GM12878 (cell line): Measurements from ENCODE around the gene AXL. TPM values are rescaled to one million over a fixed set of nuclear protein-coding genes. Genes with fewer than 3 reads are reported as not detected.

Source experiments
- ATAC-seq: fragments of 200-7000 bp; cut with Tn5 transposase; 3 replicates; pipeline ENCODE4 v1.9.1; 2020; ENCODE audit warnings: mild to moderate bottlenecking, moderate library complexity
- BruUV-seq: library from RNA; stranded (reverse); fragments of 400-500 nt; replicated peaks from 2 replicates; lab custom pipeline; 2021; lab: Mats Ljungman, UMichigan
- CTCF ChIA-PET: fragments of 300-600 bp; sonication (Branson Sonifier 250); formaldehyde crosslinking; extraction: SDS; loops from one replicate; lab custom pipeline; 2021; ENCODE audit warnings: inconsistent platforms; lab: Yijun Ruan, JAX
- POLR2A ChIA-PET: fragments of 350-600 bp; formaldehyde crosslinking; extraction: SDS; loops from one replicate; lab custom pipeline; 2021; ENCODE audit warnings: inconsistent platforms; lab: Charles Lee
- RAD21 ChIA-PET: fragments of 300-600 bp; sonication (Branson Sonifier 250); formaldehyde crosslinking; loops from one replicate; lab custom pipeline; 2023; ENCODE audit warnings: antibody characterized with exemption; ENCODE audit not compliant: unreplicated experiment; lab: Charles Lee
- SMC1A ChIA-PET: fragments of 300-600 bp; sonication (Branson Sonifier 250); formaldehyde crosslinking; loops from one replicate; lab custom pipeline; 2023; ENCODE audit not compliant: unreplicated experiment, uncharacterized antibody; lab: Charles Lee
- DNase-seq: peaks from one replicate; pipeline ENCODE4 v3.0.0-alpha.2; 2011; ENCODE audit warnings: low read depth, low spot score
- FAIRE-seq: peaks from 3 replicates; lab custom pipeline; 2011; peaks lifted over from hg19 to GRCh38; lab: Jason Lieb, UNC
- H2AFZ ChIP-seq: 2 replicates; pipeline ENCODE4 v1.6.0; 2011; ENCODE audit warnings: low read depth, low read length, control low read depth; ENCODE audit not compliant: control insufficient read depth
- H3K27ac ChIP-seq: 2 replicates; pipeline ENCODE4 v1.5.1; 2011; ENCODE audit warnings: control low read depth; ENCODE audit not compliant: control insufficient read depth, insufficient read depth
- H3K27me3 ChIP-seq, 2 experiments: replicated peaks in 1 of 2; 2 replicates each; pipeline versions ENCODE4 v1.6.0 to v1.6.1; 2011; ENCODE audit warnings: low read length in 1 of 2; ENCODE audit not compliant: control insufficient read depth in 2 of 2, insufficient read depth in 2 of 2
- H3K36me3 ChIP-seq, 2 experiments: 2 replicates each; pipeline ENCODE4 v1.5.1; 2011; ENCODE audit warnings: low read length in 1 of 2; ENCODE audit not compliant: control insufficient read depth in 2 of 2, insufficient read depth in 2 of 2
- H3K4me1 ChIP-seq: 2 replicates; pipeline ENCODE4 v1.6.1; 2011; ENCODE audit warnings: mild to moderate bottlenecking, low read length, moderate library complexity, mixed read lengths; ENCODE audit not compliant: control insufficient read depth, insufficient read depth
- H3K4me2 ChIP-seq: 2 replicates; pipeline ENCODE4 v1.6.0; 2011; ENCODE audit warnings: control low read depth; ENCODE audit not compliant: control insufficient read depth, insufficient read depth
- H3K4me3 ChIP-seq: fragments of 200-600 bp; sonication (generic); 2 replicates; pipeline ENCODE4 v1.5.1; 2016
- H3K79me2 ChIP-seq: 2 replicates; pipeline ENCODE4 v1.6.0; 2011; ENCODE audit warnings: low read length; ENCODE audit not compliant: control insufficient read depth, insufficient read depth
- H3K9ac ChIP-seq: 2 replicates; pipeline ENCODE4 v1.8.0; 2011; ENCODE audit warnings: low read length, control low read depth, mixed read lengths; ENCODE audit not compliant: control insufficient read depth, insufficient read depth
- H3K9me3 ChIP-seq: replicated peaks from 3 replicates; pipeline ENCODE4 v1.5.1; 2011; ENCODE audit warnings: mild to moderate bottlenecking, low read length; ENCODE audit not compliant: control insufficient read depth, insufficient read depth
- H4K20me1 ChIP-seq: 2 replicates; pipeline ENCODE4 v1.6.0; 2011; ENCODE audit not compliant: control insufficient read depth, insufficient read depth
- CHD4 ChIP-seq: fragments of 200-600 bp; sonication (generic); IDR thresholded peaks from 2 replicates; pipeline ENCODE4 v1.6.1; 2016; ENCODE audit warnings: mild to moderate bottlenecking
- CREB1 ChIP-seq: IDR thresholded peaks from 2 replicates; pipeline ENCODE4 v1.6.1; 2012; ENCODE audit warnings: low read depth, mild to moderate bottlenecking, inconsistent platforms
- EP300 ChIP-seq, 2 experiments: fragments of 150-350 bp in 1 of 2; IDR thresholded peaks; 2 replicates each; pipeline ENCODE4 v1.6.1; 2011 to 2012; ENCODE audit warnings: low read depth in 2 of 2, low read length in 2 of 2, borderline replicate concordance in 1 of 2, improper control_type of control experiment in 1 of 2, inconsistent platforms in 1 of 2; ENCODE audit not compliant: control insufficient read depth in 1 of 2
- JUNB ChIP-seq: IDR thresholded peaks from 2 replicates; pipeline ENCODE4 v1.6.1; 2016; ENCODE audit warnings: antibody characterized with exemption, mild to moderate bottlenecking
- JUND ChIP-seq: IDR thresholded peaks from 2 replicates; pipeline ENCODE4 v1.6.1; 2012; ENCODE audit warnings: low read depth, mild to moderate bottlenecking, low read length, improper control_type of control experiment, moderate library complexity
- KAT2A ChIP-seq: conservative IDR thresholded peaks from 2 replicates; pipeline ENCODE4 v1.6.1; 2011; ENCODE audit warnings: low read depth, low read length; ENCODE audit not compliant: control insufficient read depth
- MXI1 ChIP-seq: fragments of 150-350 bp; IDR thresholded peaks from 2 replicates; pipeline ENCODE4 v1.6.1; 2011; ENCODE audit warnings: low read depth, mild to moderate bottlenecking, inconsistent platforms, low read length, improper control_type of control experiment
- PAX5 ChIP-seq: IDR thresholded peaks from 2 replicates; pipeline ENCODE4 v1.6.1; 2011; ENCODE audit warnings: low read depth, low read length, borderline replicate concordance
- ZBED1 ChIP-seq: IDR thresholded peaks from 2 replicates; pipeline ENCODE4 v1.6.1; 2016; ENCODE audit warnings: borderline replicate concordance
- WGBS: methylation state at CpG from one replicate; pipeline ENCODE4 v1.1.6; 2016; ENCODE audit warnings: low lambda C conversion rate; ENCODE audit not compliant: insufficient replicate concordance, insufficient coverage; ENCODE audit errors: missing lambda C conversion rate; 5-methylcytosine and 5-hydroxymethylcytosine counted together
- in situ Hi-C: fragments of 300-500 bp; cut with MboI; formaldehyde crosslinking; loops from 9 replicates; pipeline ENCODE4 v1.14.3; 2018; ENCODE audit warnings: mixed read lengths
- intact Hi-C: fragments of 100-400 bp; cut with micrococcal nuclease; formaldehyde crosslinking; loops from one replicate; pipeline ENCODE4 v1.14.2; 2022; ENCODE audit not compliant: unreplicated experiment
- polyA plus RNA-seq, 11 experiments: library from polyadenylated mRNA; depleted of rRNA in 4 of 11; unstranded in 6 of 11; stranded (reverse) in 5 of 11; fragments of >200 nt; fragmentation: Nextera tagmentation in 4 of 11; fragmentation: Illumina TruSeq in 1 of 11; extraction: Ambion mirVana in 4 of 11; extraction: Trizol in 1 of 11; gene quantifications; 1 replicate in 1 of 11; 2 replicates in 10 of 11; pipeline versions ENCODE4 v1.2.1 to v1.2.3, GENCODE V29; 2011 to 2016; ENCODE audit warnings: inconsistent platforms in 2 of 11, missing spikeins in 2 of 11, low read depth in 1 of 11
- total RNA-seq, 4 experiments: library from RNA; depleted of rRNA in 3 of 4; stranded (reverse); fragments of >200 nt in 3 of 4; fragmentation: Illumina TruSeq in 1 of 4; extraction: Trizol in 1 of 4; gene quantifications; 2 replicates each; pipeline versions ENCODE4 v1.2.1 to v1.2.3, GENCODE V29; 2013 to 2021
- TF ChIP-seq, protein P1 (sequence below): IDR thresholded peaks from 2 replicates; pipeline ENCODE4 v1.6.1; 2011; ENCODE audit warnings: low read depth, mild to moderate bottlenecking, low read length, moderate library complexity, borderline replicate concordance; ENCODE audit errors: extremely low read depth
- TF ChIP-seq, protein P2 (sequence below): IDR thresholded peaks from 2 replicates; pipeline ENCODE4 v1.6.1; 2012; ENCODE audit warnings: low read depth, low read length, improper control_type of control experiment
- TF ChIP-seq, protein P3 (sequence below): fragments of 450-650 bp; IDR thresholded peaks from 2 replicates; pipeline ENCODE4 v1.6.1; 2017; ENCODE audit warnings: mild to moderate bottlenecking, low read depth, inconsistent platforms; ENCODE audit not compliant: poor library complexity, severe bottlenecking

AXL gene
- total and polyA plus RNA-seq, 10 of the 15 experiments (the other 5 are each of a cell fraction or from before 2014, with no cell fraction given): under 0.01 to 0.33 (median 0.07) TPM; not detected in 4

- Histone ChIP-seq H4K20me1 (no peaks in the 10 kb centered on the region), H3K9me3 (no peaks in the 10 kb centered on the region), H3K4me1 (no peaks in the 10 kb centered on the region), H3K36me3 (no peaks in the 10 kb centered on the region), H3K9ac (no peak overlapping the region), H3K4me2 (no peak overlapping the region), H3K79me2 (no peaks in the 10 kb centered on the region), H3K4me3 (no peak overlapping the region), H3K27ac (no peak overlapping the region)
- ChIA-PET RAD21 (no interaction called here), SMC1A (no interaction called here), POLR2A (no interaction called here), CTCF (no interaction called here)
- DNase-seq (no peak), ATAC-seq (no peak), FAIRE-seq (no peak)
- BruUV-seq: no TSS peak
- in situ Hi-C loops: no loop called here
- intact Hi-C loops: no loop called here
- TF ChIP-seq JUND (no peak), EP300 (IDR thresholded peaks at IDR 0.05; ENCODE audit: borderline replicate concordance in 1 of 2, control insufficient read depth in 1 of 2, low read depth in 2 of 2, low read length in 2 of 2) (no peak)
- TF ChIP-seq, all 136 proteins: peak for 0
- peaks cover 0 to 2% of the 10 kb centered on the region in 2 experiments; a peak in 2 of 4 replicates for H3K27me3 ChIP-seq
- no peak overlapping the region for H2AFZ ChIP-seq
These were observed 36.1 kb downstream of the AXL start for GRCh38 chr19:41255171-41255570.

GRCh38 chr19:41261474-41262190, 42.6 kb downstream of the AXL start:
- Histone ChIP-seq H3K36me3 (no peaks in the 10 kb centered on the region), H3K4me2 (peak overlapping the region; percentile 80), H3K79me2 (peaks cover 27% of the 10 kb centered on the region), H3K27me3 (0 out of 4 replicates have a peak, but pooled peaks cover 0 to under 1% of the 10 kb centered on the region in 2 experiments), H4K20me1 (no peaks in the 10 kb centered on the region), H3K9ac (peak overlapping the region; percentile 99; the same call in 1 of the 2 replicates), H3K9me3 (no peaks in the 10 kb centered on the region), H3K4me3 (peak overlapping the region; percentile 85; the same call in 1 of the 2 replicates), H3K27ac (no peak overlapping the region), H3K4me1 (no peaks in the 10 kb centered on the region), H2AFZ (peak overlapping the region; percentile 57)
- DNase-seq (no peak), ATAC-seq (no peak), FAIRE-seq (peak; percentile 23)
- 58% methylated on average over 10 of the region's 10 CpGs for WGBS
- in situ Hi-C loops: loop anchor here (5.0 kb wide), 1 partner anchor 59 kb away; no protein-coding TSS in a partner anchor
- ChIA-PET SMC1A (interaction anchor here (2.6 to 5.5 kb wide), 4 partner anchors 39 to 58 kb away, joined by 6 to 34 read pairs (median 21); no protein-coding TSS in a partner anchor), CTCF (interaction anchor here (0.9 to 7.1 kb wide), 8 partner anchors 10 to 103 kb away, joined by 3 to 90 read pairs (median 4); partner anchors contain the start of genes CCDC97 and TGFB1), RAD21 (interaction anchor here (1.5 to 5.3 kb wide), 3 partner anchors 40 to 66 kb away, joined by 8 to 28 read pairs (median 26); no protein-coding TSS in a partner anchor), POLR2A (interaction anchor here (1.7 to 2.2 kb wide), 2 partner anchors 37 to 91 kb away, joined by 3 to 8 read pairs; no protein-coding TSS in a partner anchor)
- no TSS peak for BruUV-seq
- intact Hi-C loops: loop anchor here (1.0 to 5.0 kb wide), 7 partner anchors 49 to 599 kb away; partner anchors contain the start of genes BCKDHA, EGLN2, EXOSC5 and TGFB1
- TF ChIP-seq, protein P1, sequence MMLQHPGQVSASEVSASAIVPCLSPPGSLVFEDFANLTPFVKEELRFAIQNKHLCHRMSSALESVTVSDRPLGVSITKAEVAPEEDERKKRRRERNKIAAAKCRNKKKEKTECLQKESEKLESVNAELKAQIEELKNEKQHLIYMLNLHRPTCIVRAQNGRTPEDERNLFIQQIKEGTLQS: no peak
- TF ChIP-seq JUND: no peak
- no peak for TF ChIP-seq PAX5
- TF ChIP-seq MXI1: no peak
- no peak for TF ChIP-seq CHD4
- no peak for TF ChIP-seq ZBED1
- TF ChIP-seq JUNB: no peak
- TF ChIP-seq, protein P2, sequence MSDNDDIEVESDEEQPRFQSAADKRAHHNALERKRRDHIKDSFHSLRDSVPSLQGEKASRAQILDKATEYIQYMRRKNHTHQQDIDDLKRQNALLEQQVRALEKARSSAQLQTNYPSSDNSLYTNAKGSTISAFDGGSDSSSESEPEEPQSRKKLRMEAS: no peak
- TF ChIP-seq CREB1: no peak
- TF ChIP-seq, protein P3, sequence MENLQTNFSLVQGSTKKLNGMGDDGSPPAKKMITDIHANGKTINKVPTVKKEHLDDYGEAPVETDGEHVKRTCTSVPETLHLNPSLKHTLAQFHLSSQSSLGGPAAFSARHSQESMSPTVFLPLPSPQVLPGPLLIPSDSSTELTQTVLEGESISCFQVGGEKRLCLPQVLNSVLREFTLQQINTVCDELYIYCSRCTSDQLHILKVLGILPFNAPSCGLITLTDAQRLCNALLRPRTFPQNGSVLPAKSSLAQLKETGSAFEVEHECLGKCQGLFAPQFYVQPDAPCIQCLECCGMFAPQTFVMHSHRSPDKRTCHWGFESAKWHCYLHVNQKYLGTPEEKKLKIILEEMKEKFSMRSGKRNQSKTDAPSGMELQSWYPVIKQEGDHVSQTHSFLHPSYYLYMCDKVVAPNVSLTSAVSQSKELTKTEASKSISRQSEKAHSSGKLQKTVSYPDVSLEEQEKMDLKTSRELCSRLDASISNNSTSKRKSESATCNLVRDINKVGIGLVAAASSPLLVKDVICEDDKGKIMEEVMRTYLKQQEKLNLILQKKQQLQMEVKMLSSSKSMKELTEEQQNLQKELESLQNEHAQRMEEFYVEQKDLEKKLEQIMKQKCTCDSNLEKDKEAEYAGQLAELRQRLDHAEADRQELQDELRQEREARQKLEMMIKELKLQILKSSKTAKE: no peak
- TF ChIP-seq KAT2A: no peak
